Measurements from ENCODE around the gene SFI1. TPM values are rescaled to one million over a fixed set of nuclear protein-coding genes. Genes with fewer than 3 reads are reported as not detected.

The SFI1 gene
- total and polyA plus RNA-seq, 2 experiments from 2014 or later = 16.1 to 23.3 TPM

GRCh38 chr22:31647523-31648320 is 151.4 kb downstream of the SFI1 start:
- DNase-seq (ENCODE audit: low spot score) = no peak
- peaks cover 6% of the 10 kb centered on the region for H4K20me1 ChIP-seq (ENCODE audit: insufficient read depth, poor library complexity, severe bottlenecking)
- H3K9me2 ChIP-seq (replicated peaks; ENCODE audit: insufficient read depth) = no peaks in the 10 kb centered on the region
- no peak overlapping the region for H3K4me2 ChIP-seq
- H3K4me3 ChIP-seq = no peak overlapping the region
- WGBS (ENCODE audit: low lambda C conversion rate, missing lambda C conversion rate) = 92% methylated on average over 11 of the region's 11 CpGs
- TF ChIP-seq CTCF (IDR thresholded peaks at IDR 0.05; ENCODE audit: poor library complexity) (no peak), EZH2phosphoT487 (IDR thresholded peaks at IDR 0.05; ENCODE audit: low read depth, severe bottlenecking, unreplicated experiment) (no peak)
- peak overlapping the region; percentile 75 for H3K27ac ChIP-seq
- peaks cover 66% of the 10 kb centered on the region for H3K79me2 ChIP-seq
- no peaks in the 10 kb centered on the region for H3K9me3 ChIP-seq (ENCODE audit: low read depth)
- no peaks in the 10 kb centered on the region for H3K36me3 ChIP-seq (replicated peaks; ENCODE audit: insufficient read depth, low read depth)
- no peak overlapping the region for H2AFZ ChIP-seq
- H3K4me1 ChIP-seq (ENCODE audit: insufficient read depth) = peaks cover 23% of the 10 kb centered on the region
- no peaks in the 10 kb centered on the region for H3K27me3 ChIP-seq

DNA sequence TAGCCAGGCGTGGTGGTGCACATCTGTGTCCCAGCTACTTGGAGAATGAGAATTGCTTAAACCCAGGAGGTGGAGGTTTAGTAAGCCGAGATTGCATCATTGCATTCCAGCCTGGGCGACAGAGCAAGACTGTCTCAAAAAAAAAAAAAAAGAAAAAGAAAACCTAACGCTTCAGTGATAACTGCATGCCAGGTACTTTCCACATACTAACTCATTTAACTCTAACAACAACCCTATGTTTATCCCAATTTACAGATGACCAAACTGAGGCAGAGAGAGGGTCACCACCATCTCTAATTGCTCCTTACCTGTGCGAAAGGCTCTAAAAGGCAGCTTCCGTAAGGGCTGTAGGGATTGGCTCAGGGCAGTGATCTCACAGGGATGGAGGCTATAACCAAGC is 154.1 kb downstream of the SFI1 start:
- Histone ChIP-seq H3K4me2 (no peak overlapping the region), H4K20me1 (ENCODE audit: insufficient read depth, poor library complexity, severe bottlenecking) (peaks cover 8% of the 10 kb centered on the region), H2AFZ (no peak overlapping the region), H3K27ac (peak overlapping the region; percentile 65), H3K9me3 (ENCODE audit: low read depth) (no peaks in the 10 kb centered on the region), H3K27me3 (no peaks in the 10 kb centered on the region), H3K9me2 (replicated peaks; ENCODE audit: insufficient read depth) (no peaks in the 10 kb centered on the region), H3K4me3 (no peak overlapping the region), H3K4me1 (ENCODE audit: insufficient read depth) (peaks cover 30% of the 10 kb centered on the region), H3K79me2 (peaks cover 77% of the 10 kb centered on the region), H3K36me3 (replicated peaks; ENCODE audit: insufficient read depth, low read depth) (no peaks in the 10 kb centered on the region)
- no peak for DNase-seq (ENCODE audit: low spot score)
- 79% methylated on average over 6 of the region's 6 CpGs for WGBS (ENCODE audit: low lambda C conversion rate, missing lambda C conversion rate)
- TF ChIP-seq CTCF (IDR thresholded peaks at IDR 0.05; ENCODE audit: poor library complexity) (no peak), EZH2phosphoT487 (IDR thresholded peaks at IDR 0.05; ENCODE audit: low read depth, severe bottlenecking, unreplicated experiment) (no peak)

- no peak for DNase-seq (ENCODE audit: low spot score)
- H3K9me3 ChIP-seq (ENCODE audit: low read depth) = no peaks in the 10 kb centered on the region
- TF ChIP-seq EZH2 (IDR thresholded peaks at IDR 0.05; ENCODE audit: borderline replicate concordance) (no peak), CTCF (IDR thresholded peaks at IDR 0.05; ENCODE audit: poor library complexity) (no peak), EZH2phosphoT487 (IDR thresholded peaks at IDR 0.05; ENCODE audit: low read depth, severe bottlenecking, unreplicated experiment) (no peak)
- no peak overlapping the region for H3K27ac ChIP-seq
- no peak overlapping the region for H3K4me3 ChIP-seq
- peaks cover 25% of the 10 kb centered on the region for H3K4me1 ChIP-seq (ENCODE audit: insufficient read depth)
- 97% methylated on average over 4 of the region's 4 CpGs for whole genome bisulfite sequencing (ENCODE audit: low lambda C conversion rate, missing lambda C conversion rate)
- H3K79me2 ChIP-seq = peaks cover 90% of the 10 kb centered on the region
- no peaks in the 10 kb centered on the region for H3K9me2 ChIP-seq (replicated peaks; ENCODE audit: insufficient read depth)
- H4K20me1 ChIP-seq (ENCODE audit: insufficient read depth, poor library complexity, severe bottlenecking) = peaks cover 9% of the 10 kb centered on the region
- no peaks in the 10 kb centered on the region for H3K27me3 ChIP-seq
- no peak overlapping the region for H2AFZ ChIP-seq
- H3K36me3 ChIP-seq (replicated peaks; ENCODE audit: insufficient read depth, low read depth) = no peaks in the 10 kb centered on the region
- no peak overlapping the region for H3K4me2 ChIP-seq
These were observed 155.3 kb downstream of the SFI1 start for GRCh38 chr22:31651664-31652063.

Measured in hepatocyte (in vitro differentiated cells).